ENCODE results near the gene ZNF555.
"Not testable (repeated sequence)": the region's sequence is repeated elsewhere in the genome, so short reads cannot be mapped to it uniquely, and the experiment has no call there.

The ZNF555 gene

DNA sequence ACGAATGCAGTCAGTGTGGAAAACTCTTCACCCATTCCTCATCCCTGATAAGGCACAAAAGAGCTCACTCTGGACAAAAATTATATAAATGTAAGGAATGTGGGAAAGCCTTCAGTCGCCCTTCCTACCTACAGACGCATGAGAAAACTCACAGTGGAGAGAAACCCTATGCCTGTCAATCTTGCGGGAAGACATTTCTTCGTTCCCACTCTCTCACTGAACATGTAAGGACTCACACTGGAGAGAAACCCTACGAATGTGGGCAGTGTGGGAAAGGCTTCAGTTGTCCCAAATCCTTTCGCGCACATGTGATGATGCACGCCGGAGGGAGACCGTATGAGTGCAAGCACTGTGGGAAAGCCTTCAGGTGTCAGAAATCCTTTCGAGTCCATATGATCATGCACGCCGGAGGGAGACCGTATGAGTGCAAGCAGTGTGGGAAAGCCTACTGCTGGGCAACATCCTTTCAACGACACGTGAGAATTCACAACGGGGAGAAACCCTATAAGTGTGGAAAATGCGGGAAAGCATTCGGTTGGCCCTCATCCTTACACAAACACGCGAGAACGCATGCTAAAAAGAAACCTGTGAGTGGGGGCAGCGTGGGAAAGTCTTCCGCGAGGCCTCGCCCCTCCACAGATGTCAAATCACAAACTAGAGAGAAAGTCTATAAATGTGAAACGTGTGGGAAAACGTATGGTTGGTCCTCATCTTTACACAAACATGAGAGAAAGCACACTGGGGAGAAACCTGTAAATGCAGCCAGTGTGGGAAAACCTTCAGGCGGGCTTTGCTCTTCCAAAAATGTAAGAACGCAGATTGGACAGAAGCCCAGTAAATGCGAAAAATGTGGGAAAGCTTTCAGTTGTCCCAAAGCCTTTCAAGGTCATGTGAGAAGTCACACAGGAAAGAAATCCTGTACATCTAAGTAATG lies 36.4 kb downstream of the ZNF555 start:
- Histone ChIP-seq H3K9me3 (ENCODE audit: severe bottlenecking) (peaks cover 32% of the 10 kb centered on the region), H3K27ac (no peak overlapping the region), H3K36me3 (no peaks in the 10 kb centered on the region), H3K4me3 (ENCODE audit: low read depth, low read length) (no peak overlapping the region), H3K27me3 (ENCODE audit: insufficient read depth, low read depth, severe bottlenecking) (no peaks in the 10 kb centered on the region)
- TF ChIP-seq, protein P1, sequence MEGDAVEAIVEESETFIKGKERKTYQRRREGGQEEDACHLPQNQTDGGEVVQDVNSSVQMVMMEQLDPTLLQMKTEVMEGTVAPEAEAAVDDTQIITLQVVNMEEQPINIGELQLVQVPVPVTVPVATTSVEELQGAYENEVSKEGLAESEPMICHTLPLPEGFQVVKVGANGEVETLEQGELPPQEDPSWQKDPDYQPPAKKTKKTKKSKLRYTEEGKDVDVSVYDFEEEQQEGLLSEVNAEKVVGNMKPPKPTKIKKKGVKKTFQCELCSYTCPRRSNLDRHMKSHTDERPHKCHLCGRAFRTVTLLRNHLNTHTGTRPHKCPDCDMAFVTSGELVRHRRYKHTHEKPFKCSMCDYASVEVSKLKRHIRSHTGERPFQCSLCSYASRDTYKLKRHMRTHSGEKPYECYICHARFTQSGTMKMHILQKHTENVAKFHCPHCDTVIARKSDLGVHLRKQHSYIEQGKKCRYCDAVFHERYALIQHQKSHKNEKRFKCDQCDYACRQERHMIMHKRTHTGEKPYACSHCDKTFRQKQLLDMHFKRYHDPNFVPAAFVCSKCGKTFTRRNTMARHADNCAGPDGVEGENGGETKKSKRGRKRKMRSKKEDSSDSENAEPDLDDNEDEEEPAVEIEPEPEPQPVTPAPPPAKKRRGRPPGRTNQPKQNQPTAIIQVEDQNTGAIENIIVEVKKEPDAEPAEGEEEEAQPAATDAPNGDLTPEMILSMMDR (IDR thresholded peaks at IDR 0.05; ENCODE audit: low read depth, low read length) = no peak
- DNase-seq = no peak

DNA sequence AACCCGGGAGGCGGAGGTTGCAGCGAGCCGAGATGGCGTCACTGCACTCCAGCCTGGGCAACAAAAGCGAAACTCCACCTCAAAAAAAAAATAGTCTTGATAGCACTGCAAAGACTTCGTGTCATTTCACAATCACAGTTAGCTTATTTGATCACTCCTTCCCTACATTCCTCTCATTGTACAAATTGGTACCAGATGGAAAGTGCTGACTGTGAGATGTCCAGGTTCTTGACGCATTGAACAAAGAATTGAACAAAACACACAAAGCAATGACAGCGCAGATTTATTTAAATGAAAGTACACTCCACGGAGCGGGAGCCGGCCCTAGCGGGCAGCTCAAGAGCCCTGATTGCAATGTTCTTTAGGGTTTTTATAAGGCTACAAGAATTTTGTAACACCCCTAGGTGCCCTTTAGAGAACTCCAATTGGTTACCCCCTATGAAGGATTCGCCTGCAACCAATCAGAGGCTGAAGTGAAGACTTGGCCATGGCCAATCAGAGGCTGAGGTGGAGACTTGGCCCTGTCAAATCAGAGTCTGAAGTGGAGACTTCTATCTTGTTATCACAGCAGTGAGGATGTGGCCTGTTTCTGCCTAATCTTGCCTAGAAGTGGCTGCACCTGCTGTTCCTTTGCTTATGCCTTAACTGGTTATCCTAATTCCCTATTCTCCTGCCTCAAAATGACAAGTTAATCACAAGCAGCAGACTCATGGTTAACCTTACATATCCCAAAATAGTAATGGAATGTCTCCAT lies 42.6 kb downstream of the ZNF555 start:
- Histone ChIP-seq H3K4me3 (ENCODE audit: low read depth, low read length) (no peak overlapping the region), H3K27ac (no peak overlapping the region), H3K9me3 (ENCODE audit: severe bottlenecking) (peaks cover 7% of the 10 kb centered on the region), H3K36me3 (no peaks in the 10 kb centered on the region), H3K27me3 (ENCODE audit: insufficient read depth, low read depth, severe bottlenecking) (no peaks in the 10 kb centered on the region)
- DNase-seq = no peak
- TF ChIP-seq, protein P1 (IDR thresholded peaks at IDR 0.05; ENCODE audit: low read depth, low read length) = no peak

DNA sequence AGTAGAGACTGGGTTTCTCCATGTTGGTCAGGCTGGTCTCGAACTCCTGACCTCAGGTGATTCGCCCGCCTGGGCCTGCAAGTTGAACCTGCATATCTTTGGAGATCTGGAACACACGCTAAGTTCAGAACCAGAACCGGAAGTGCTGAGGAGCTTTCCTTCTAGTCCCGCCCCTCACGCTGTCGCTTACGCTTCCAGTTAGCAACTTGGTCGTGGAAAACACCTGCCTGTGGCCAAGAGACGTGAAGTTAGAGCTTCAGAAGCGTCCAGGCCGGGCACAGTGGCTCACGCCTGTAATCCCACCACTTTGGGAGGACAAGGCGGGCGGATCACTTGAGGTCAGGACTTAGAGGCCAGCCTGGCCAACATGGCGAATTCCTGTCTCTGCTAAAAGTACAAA lies 44.5 kb downstream of the ZNF555 start:
- H3K9me3 ChIP-seq (ENCODE audit: severe bottlenecking) = no peaks in the 10 kb centered on the region
- TF ChIP-seq, protein P1 (IDR thresholded peaks at IDR 0.05; ENCODE audit: low read depth, low read length) = no peak
- no peak overlapping the region for H3K27ac ChIP-seq
- no peak for DNase-seq
- H3K4me3 ChIP-seq (ENCODE audit: low read depth, low read length) = no peak overlapping the region
- no peaks in the 10 kb centered on the region for H3K27me3 ChIP-seq (ENCODE audit: insufficient read depth, low read depth, severe bottlenecking)
- no peaks in the 10 kb centered on the region for H3K36me3 ChIP-seq

DNA sequence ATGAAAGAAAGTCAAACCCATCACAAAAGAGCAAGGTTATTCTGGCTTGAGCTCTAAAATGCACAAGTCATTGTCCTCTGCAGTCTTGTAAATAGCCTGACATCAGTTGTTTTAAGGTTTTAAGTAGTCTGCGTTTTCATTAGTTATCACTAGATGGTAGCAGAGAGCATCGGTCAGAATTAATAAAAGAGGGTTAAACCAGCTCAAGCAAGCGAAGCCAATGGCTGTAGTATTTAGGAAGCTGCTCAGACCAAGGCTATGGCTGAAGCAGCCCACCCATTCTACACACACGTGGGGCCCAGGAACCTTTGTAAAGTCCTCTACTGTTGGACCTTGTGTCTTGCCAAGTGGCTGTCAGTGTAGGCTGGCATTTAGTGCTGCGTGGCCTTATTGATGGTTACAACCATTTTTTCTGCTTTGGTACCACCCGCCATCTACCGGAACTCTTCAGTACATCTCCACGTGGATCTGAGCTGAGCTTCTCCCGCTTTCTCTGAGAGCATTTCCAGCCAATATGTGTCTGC lies 46.2 kb downstream of the ZNF555 start:
- Histone ChIP-seq H3K4me3 (ENCODE audit: low read depth, low read length) (no peak overlapping the region), H3K9me3 (ENCODE audit: severe bottlenecking) (no peaks in the 10 kb centered on the region), H3K27ac (no peak overlapping the region), H3K27me3 (ENCODE audit: insufficient read depth, low read depth, severe bottlenecking) (no peaks in the 10 kb centered on the region), H3K36me3 (no peaks in the 10 kb centered on the region)
- DNase-seq = peak; percentile 23
- TF ChIP-seq, protein P1 (IDR thresholded peaks at IDR 0.05; ENCODE audit: low read depth, low read length) = peak; percentile 50

DNA sequence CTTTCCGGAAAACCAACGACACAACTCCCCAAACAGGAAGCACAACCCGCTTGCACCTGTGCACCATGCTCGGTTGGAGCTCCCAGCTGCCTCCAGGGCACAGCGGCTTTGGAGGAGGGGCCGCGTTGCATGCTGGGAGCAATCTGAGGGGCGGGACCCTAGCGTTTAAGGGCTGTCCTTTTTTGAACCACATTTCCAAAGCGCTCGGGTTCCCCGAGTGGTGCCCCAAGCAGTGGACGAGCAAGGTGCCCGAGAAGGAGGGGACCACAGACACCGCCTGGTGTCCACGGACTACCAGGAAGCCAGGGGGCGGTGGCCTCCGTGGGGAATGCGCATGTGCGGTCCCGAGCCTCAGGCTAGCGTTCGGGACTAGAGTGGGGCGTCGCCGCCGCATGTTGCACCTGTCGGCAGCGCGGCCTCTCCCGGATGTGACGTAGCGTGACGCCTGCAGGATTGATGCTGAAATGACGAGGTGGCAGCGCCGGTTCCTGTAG lies 47.5 kb downstream of the ZNF555 start:
- H3K4me3 ChIP-seq (ENCODE audit: low read depth, low read length) = no peak overlapping the region
- no peaks in the 10 kb centered on the region for H3K27me3 ChIP-seq (ENCODE audit: insufficient read depth, low read depth, severe bottlenecking)
- no peak for DNase-seq
- no peak overlapping the region for H3K27ac ChIP-seq
- no peaks in the 10 kb centered on the region for H3K9me3 ChIP-seq (ENCODE audit: severe bottlenecking)
- H3K36me3 ChIP-seq = no peaks in the 10 kb centered on the region
- TF ChIP-seq, protein P1 (IDR thresholded peaks at IDR 0.05; ENCODE audit: low read depth, low read length) = no peak

DNA sequence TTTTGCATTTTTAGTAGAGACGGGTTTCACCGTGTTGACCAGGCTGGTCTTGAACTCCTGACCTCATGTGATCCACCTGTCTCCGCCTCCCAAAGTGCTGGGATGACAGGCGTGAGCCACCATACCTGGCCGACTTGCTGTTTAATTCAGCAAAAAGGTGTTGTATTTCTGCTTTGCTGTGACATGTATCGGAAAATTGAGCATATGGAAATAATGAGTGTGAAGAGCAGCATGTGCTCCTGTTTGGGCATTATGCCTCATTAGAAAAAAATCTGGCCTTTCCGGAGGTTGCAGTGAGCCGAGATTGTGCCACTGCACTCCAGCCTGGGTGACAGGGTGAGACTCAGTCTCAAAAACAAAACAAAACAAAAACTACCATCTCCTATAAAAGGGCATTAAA lies 49.3 kb downstream of the ZNF555 start:
- H3K9me3 ChIP-seq (ENCODE audit: severe bottlenecking); H3K27me3 ChIP-seq (ENCODE audit: insufficient read depth, low read depth, severe bottlenecking); H3K4me3 ChIP-seq (ENCODE audit: low read depth, low read length); H3K27ac ChIP-seq; H3K36me3 ChIP-seq; DNase-seq: not testable (repeated sequence)

Measured in WERI-Rb-1 (cell line).